Lower leg skin (tissue), 4 donors: ENCODE data around the gene MAGI2. TPM values are rescaled to one million over a fixed set of nuclear protein-coding genes. Genes with fewer than 3 reads are reported as not detected.

Experiments used
- DNase-seq, 2 donors: peaks; one replicate each; pipeline ENCODE4 v3.0.0-alpha.2; 2019; ENCODE audit warnings: low spot score in 2 of 2
- H3K4me3 ChIP-seq: fragments of 200-600 bp; sonication (generic); 2 replicates; pipeline ENCODE4 v1.5.1; 2017; ENCODE audit warnings: mild to moderate bottlenecking, low read depth; ENCODE audit not compliant: poor library complexity, severe bottlenecking
- CTCF ChIP-seq, 3 donors: fragments of 450-650 bp; IDR thresholded peaks; one replicate each; pipeline ENCODE4 v1.5.1; 2016; ENCODE audit warnings: antibody characterized with exemption in 3 of 3, mild to moderate bottlenecking in 3 of 3, moderate library complexity in 2 of 3
- POLR2A ChIP-seq, 2 donors: fragments of 450-650 bp; IDR thresholded peaks; one replicate each; pipeline ENCODE4 v1.6.1; 2016 to 2017; ENCODE audit warnings: antibody characterized with exemption in 2 of 2, mild to moderate bottlenecking in 1 of 2, moderate library complexity in 1 of 2
- WGBS, 2 donors: methylation state at CpG; one replicate each; pipeline ENCODE4 v1.1.5; 2018; 5-methylcytosine and 5-hydroxymethylcytosine counted together
- intact Hi-C: fragments of 100-400 bp; cut with DNase I; formaldehyde crosslinking; loops from one replicate; pipeline ENCODE4 v1.15.0; 2023; ENCODE audit warnings: low total_unique reads
- total RNA-seq, 4 donors: library from RNA; depleted of rRNA; stranded (reverse); fragments of >200 nt; gene quantifications; one replicate each; pipeline ENCODE4 v1.1.0, GENCODE V29; 2016

The MAGI2 gene
- total RNA-seq, 4 donors from 2014 or later, result 1.6 to 3.0 (median 2.1) TPM

- DNase-seq, result no peak
- no peak overlapping the region for H3K4me3 ChIP-seq
- intact Hi-C loops, result no loop called here
- 96% methylated on average over 3 of the region's 3 CpGs for WGBS, 2 donors
- TF ChIP-seq POLR2A (IDR thresholded peaks at IDR 0.05) (no peak), CTCF (IDR thresholded peaks at IDR 0.05) (no peak)
These were observed 990.4 kb downstream of the MAGI2 start for GRCh38 chr7:78463039-78463438.

- intact Hi-C loops, result no loop called here
- TF ChIP-seq POLR2A (IDR thresholded peaks at IDR 0.05), result no peak
- TF ChIP-seq CTCF (IDR thresholded peaks at IDR 0.05), result no peak
- no peak for DNase-seq
- WGBS, 2 donors, result 71 to 78% methylated on average over 6 of the region's 6 CpGs
- no peak overlapping the region for H3K4me3 ChIP-seq
These were observed 1002.8 kb downstream of the MAGI2 start for GRCh38 chr7:78450706-78451105.

GRCh38 chr7:78448911-78449310 lies 1004.6 kb downstream of the MAGI2 start:
- WGBS, 2 donors, result 92 to 93% methylated on average over 5 of the region's 5 CpGs
- no peak overlapping the region for H3K4me3 ChIP-seq
- no peak for DNase-seq

GRCh38 chr7:78444267-78444666 lies 1009.2 kb downstream of the MAGI2 start:
- DNase-seq, result no peak
- WGBS, 2 donors, result 80 to 81% methylated on average over 2 of the region's 2 CpGs
- intact Hi-C loops, result no loop called here
- TF ChIP-seq CTCF (IDR thresholded peaks at IDR 0.05), result no peak
- TF ChIP-seq POLR2A (IDR thresholded peaks at IDR 0.05), result no peak
- H3K4me3 ChIP-seq, result no peak overlapping the region

More at GRCh38 chr7:78448911-78449310, 1004.6 kb downstream of the MAGI2 start:
- TF ChIP-seq CTCF (IDR thresholded peaks at IDR 0.05) (no peak), POLR2A (IDR thresholded peaks at IDR 0.05) (no peak)
- intact Hi-C loops, result no loop called here

GRCh38 chr7:78443811-78444210 lies 1009.7 kb downstream of the MAGI2 start:
- H3K4me3 ChIP-seq, result no peak overlapping the region
- intact Hi-C loops, result no loop called here
- DNase-seq, result no peak
- 49 to 60% methylated on average over 4 of the region's 4 CpGs for WGBS, 2 donors
- TF ChIP-seq POLR2A (IDR thresholded peaks at IDR 0.05), result no peak
- no peak for TF ChIP-seq CTCF (IDR thresholded peaks at IDR 0.05)

GRCh38 chr7:78441737-78442136 lies 1011.7 kb downstream of the MAGI2 start:
- TF ChIP-seq CTCF (IDR thresholded peaks at IDR 0.05), result no peak
- TF ChIP-seq POLR2A (IDR thresholded peaks at IDR 0.05), result no peak
- no peak overlapping the region for H3K4me3 ChIP-seq
- intact Hi-C loops, result no loop called here
- no peak for DNase-seq
- WGBS, 2 donors, result 48 to 70% methylated on average over 2 of the region's 2 CpGs
